Measurements from ENCODE around the gene MORF4L1. TPM values are rescaled to one million over a fixed set of nuclear protein-coding genes. Genes with fewer than 3 reads are reported as not detected.

MORF4L1 gene
- total and polyA plus RNA-seq, 11 donors: 162 to 549 (median 328) TPM

DNA sequence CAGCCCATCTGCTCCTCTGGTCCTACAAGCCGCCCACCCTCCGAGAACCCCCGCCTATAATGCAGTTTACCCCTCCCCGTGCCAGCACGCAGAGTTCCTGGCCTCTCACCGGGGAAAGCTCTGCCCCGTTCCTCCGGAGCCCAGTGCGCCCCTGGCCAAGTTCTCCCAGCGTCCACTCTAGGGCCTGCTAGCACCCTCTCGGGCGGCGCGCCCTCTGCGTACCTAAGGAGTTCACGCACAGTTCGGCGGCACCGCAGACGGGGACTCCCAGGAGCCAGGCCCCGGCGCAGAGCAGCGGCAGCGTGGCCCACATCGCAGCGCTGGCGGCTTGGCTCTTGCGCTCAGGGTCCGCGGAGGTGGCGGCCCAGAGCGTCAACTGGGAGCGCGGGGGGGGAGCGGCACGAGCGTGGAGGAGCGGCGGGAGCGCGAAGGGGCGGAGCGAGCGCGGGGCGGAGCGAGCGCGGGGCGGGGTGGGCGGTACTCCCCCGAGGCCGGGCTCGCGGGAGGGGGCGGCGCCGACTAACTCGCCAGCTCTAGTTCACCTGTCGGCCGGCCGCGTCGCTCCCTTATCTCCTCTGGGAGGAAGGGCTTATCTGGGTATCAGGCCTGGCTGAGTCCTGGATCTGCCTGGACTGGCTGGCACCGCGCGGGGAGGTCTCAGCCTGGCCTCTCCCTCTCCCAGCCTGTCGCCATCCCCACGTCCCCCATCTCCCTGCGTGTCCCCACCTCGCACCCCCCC is 72.1 kb downstream of the MORF4L1 start, which contains the start of gene CTSH:
Gene CTSH, minus strand, starts transcription at position 378 of the 739 bp plus-strand sequence. Its CDS starts 65 bp downstream, at position 313.
- H3K4me1 ChIP-seq: peaks cover 0 to 41% (median 15%) of the 10 kb centered on the region in 12 donors
- intact Hi-C loops (cut with DNase I): no loop called here
- peak within 1 kb of the TSS; percentile 52 to 87 (median 76) for H3K27ac ChIP-seq
- 1 to 3% (median 2%) methylated on average over 19 to 71 of the region's 71 CpGs for WGBS, 4 donors
- H3K4me3 ChIP-seq: peak within 1 kb of the TSS; percentile 48 to 91 (median 73)
- no peaks in the 10 kb centered on the region for H3K27me3 ChIP-seq
- peaks cover 0 to 4% (median 0%) of the 10 kb centered on the region in 9 donors for H3K36me3 ChIP-seq
- H3K9me3 ChIP-seq: no peaks in the 10 kb centered on the region
- ATAC-seq (peak; percentile 71 to 96 (median 94)), DNase-seq (peak; percentile 80 to 92 (median 86))
- peak in 1 of 2 donors; percentile 85 for TF ChIP-seq POLR2A (IDR thresholded peaks at IDR 0.05)
- TF ChIP-seq, protein P1, sequence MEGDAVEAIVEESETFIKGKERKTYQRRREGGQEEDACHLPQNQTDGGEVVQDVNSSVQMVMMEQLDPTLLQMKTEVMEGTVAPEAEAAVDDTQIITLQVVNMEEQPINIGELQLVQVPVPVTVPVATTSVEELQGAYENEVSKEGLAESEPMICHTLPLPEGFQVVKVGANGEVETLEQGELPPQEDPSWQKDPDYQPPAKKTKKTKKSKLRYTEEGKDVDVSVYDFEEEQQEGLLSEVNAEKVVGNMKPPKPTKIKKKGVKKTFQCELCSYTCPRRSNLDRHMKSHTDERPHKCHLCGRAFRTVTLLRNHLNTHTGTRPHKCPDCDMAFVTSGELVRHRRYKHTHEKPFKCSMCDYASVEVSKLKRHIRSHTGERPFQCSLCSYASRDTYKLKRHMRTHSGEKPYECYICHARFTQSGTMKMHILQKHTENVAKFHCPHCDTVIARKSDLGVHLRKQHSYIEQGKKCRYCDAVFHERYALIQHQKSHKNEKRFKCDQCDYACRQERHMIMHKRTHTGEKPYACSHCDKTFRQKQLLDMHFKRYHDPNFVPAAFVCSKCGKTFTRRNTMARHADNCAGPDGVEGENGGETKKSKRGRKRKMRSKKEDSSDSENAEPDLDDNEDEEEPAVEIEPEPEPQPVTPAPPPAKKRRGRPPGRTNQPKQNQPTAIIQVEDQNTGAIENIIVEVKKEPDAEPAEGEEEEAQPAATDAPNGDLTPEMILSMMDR (IDR thresholded peaks at IDR 0.05): no peak

DNA sequence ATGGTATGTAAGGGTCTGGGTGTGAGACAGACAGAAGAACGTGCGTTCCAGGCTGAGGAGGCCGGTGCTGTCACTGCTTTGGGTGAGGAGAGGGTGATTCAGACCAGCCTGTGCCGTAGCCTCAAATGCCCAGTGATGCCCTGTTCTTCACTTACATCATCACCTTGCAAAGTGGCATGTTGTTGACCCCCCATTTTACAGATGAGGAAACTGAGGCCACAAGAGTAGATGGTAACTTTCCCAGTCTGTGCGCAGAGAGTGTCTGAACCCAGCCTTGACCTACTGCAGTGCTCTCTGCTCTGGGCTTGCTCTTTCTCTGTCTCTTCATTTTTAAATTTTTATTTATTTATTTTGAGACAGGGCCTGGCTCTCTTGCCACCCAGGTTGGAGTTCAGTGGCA is 73.8 kb downstream of the MORF4L1 start:
- intact Hi-C loops (cut with DNase I): loop anchor here in 1 of 10 donors (2.0 kb wide), 1 partner anchor 18 kb away; no protein-coding TSS in a partner anchor
- WGBS, 4 donors: 80 to 99% (median 95%) methylated on average over 5 of the region's 5 CpGs

DNA sequence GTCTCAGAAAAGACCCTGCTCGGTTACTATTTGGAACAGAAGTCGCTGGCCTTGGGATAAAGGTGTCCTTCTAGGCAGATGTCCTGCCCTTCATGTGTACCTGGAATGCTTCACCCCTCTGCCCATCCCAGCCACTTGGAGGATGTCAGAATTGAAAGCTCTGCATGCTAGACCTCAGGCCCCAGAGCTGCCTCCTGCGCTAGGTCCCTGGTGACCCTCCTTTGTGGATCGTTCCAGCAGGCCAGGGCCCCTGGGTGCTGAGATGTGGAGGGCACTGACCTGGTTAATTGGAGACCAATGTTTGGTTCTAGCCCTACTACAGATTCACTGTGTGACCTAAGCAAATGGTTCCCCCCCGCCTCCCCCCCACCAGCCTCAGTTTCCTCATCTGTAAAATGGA is 74.8 kb downstream of the MORF4L1 start:
- no peak for TF ChIP-seq POLR2A (IDR thresholded peaks at IDR 0.05)
- TF ChIP-seq, protein P1 (IDR thresholded peaks at IDR 0.05): no peak
- intact Hi-C loops (cut with DNase I): loop anchor here in 1 of 10 donors (2.0 kb wide), 1 partner anchor 17 kb away; no protein-coding TSS in a partner anchor
- ATAC-seq: no peak

More for the DNA sequence above, 73.8 kb downstream of the MORF4L1 start:
- H3K36me3 ChIP-seq: no peaks in the 10 kb centered on the region
- ATAC-seq (no peak), DNase-seq (no peak)
- H3K27me3 ChIP-seq: no peaks in the 10 kb centered on the region
- no peaks in the 10 kb centered on the region for H3K9me3 ChIP-seq
- no peak overlapping the region for H3K27ac ChIP-seq
- TF ChIP-seq, protein P1 (IDR thresholded peaks at IDR 0.05): no peak
- TF ChIP-seq POLR2A (IDR thresholded peaks at IDR 0.05): no peak
- peaks cover 0 to 45% (median 22%) of the 10 kb centered on the region in 12 donors for H3K4me1 ChIP-seq
- H3K4me3 ChIP-seq: no peak overlapping the region

More for the DNA sequence above, 74.8 kb downstream of the MORF4L1 start:
- no peaks in the 10 kb centered on the region for H3K36me3 ChIP-seq
- peaks cover 0 to 52% (median 30%) of the 10 kb centered on the region in 12 donors for H3K4me1 ChIP-seq
- no peak overlapping the region for H3K27ac ChIP-seq
- no peak overlapping the region for H3K4me3 ChIP-seq
- no peaks in the 10 kb centered on the region for H3K9me3 ChIP-seq
- 74 to 94% (median 93%) methylated on average over 4 to 5 of the region's 5 CpGs for WGBS, 4 donors
- H3K27me3 ChIP-seq: no peaks in the 10 kb centered on the region
- no peak for DNase-seq

Other genes with a start within 250 kb of the MORF4L1 start
- gene CHRNB4, start 231.7 kb upstream of the MORF4L1 start, total RNA-seq: under 1 TPM in 1 of 9 donors, not detected in 8; 0.21 TPM
- not detected for gene CHRNB4, start 231.7 kb upstream of the MORF4L1 start, polyA plus RNA-seq
- gene ADAMTS7, start 61.4 kb upstream of the MORF4L1 start, total RNA-seq: 10 to 100 TPM in 6 of 9 donors, 1 to 10 TPM in 3; 8.0 to 29.9 (median 13.9) TPM
- 10 to 100 TPM in 1 of 2 donors, 1 to 10 TPM in 1; 5.0 to 18.6 TPM for gene ADAMTS7, start 61.4 kb upstream of the MORF4L1 start, polyA plus RNA-seq
- gene CTSH, start 72.2 kb downstream of the MORF4L1 start, total RNA-seq: 100 to 1,000 TPM in 4 of 9 donors, 10 to 100 TPM in 5; 27.8 to 165 (median 93.5) TPM
- 10 to 100 TPM; 66.7 to 82.4 TPM for gene CTSH, start 72.2 kb downstream of the MORF4L1 start, polyA plus RNA-seq
- gene RASGRF1, start 217.9 kb downstream of the MORF4L1 start, total RNA-seq: under 1 TPM in 3 of 9 donors, not detected in 6; 0.12 to 0.40 (median 0.25) TPM
- not detected for gene RASGRF1, start 217.9 kb downstream of the MORF4L1 start, polyA plus RNA-seq

Measured in heart left ventricle (tissue), 16 donors.